Ovary (tissue), 9 donors: ENCODE results near the gene FOXO6. TPM values are rescaled to one million over a fixed set of nuclear protein-coding genes. Genes with fewer than 3 reads are reported as not detected.

ENCODE experiments used
- DNase-seq, 5 donors: peaks; one replicate each; pipeline ENCODE4 v3.0.0-alpha.2; 2019 to 2020
- H3K27ac ChIP-seq, 2 donors: fragments of 200-600 bp; one replicate each; pipeline versions ENCODE4 v1.5.1 to v1.8.0; 2019 to 2022
- H3K27me3 ChIP-seq: fragments of 200-600 bp; one replicate; pipeline ENCODE4 v1.8.0; 2022
- H3K36me3 ChIP-seq: fragments of 200-600 bp; sonication (generic); one replicate; pipeline ENCODE4 v1.5.1; 2019
- H3K4me1 ChIP-seq: one replicate; pipeline ENCODE4 v1.8.1; 2013; ENCODE audit warnings: mild to moderate bottlenecking, moderate library complexity; ENCODE audit not compliant: insufficient read depth
- H3K4me3 ChIP-seq: fragments of 200-600 bp; sonication (generic); one replicate; pipeline ENCODE4 v1.5.1; 2017
- H3K9me3 ChIP-seq, 2 donors: fragments of 200-600 bp in 1 of 2; sonication (generic) in 1 of 2; one replicate each; pipeline versions ENCODE4 v1.5.1 to v1.8.1; 2013 to 2019; ENCODE audit warnings: mild to moderate bottlenecking in 1 of 2, moderate library complexity in 1 of 2
- EP300 ChIP-seq: sonication (generic); formaldehyde crosslinking; IDR thresholded peaks from one replicate; pipeline ENCODE4 v1.6.1; 2017; ENCODE audit warnings: antibody characterized with exemption
- POLR2A ChIP-seq: fragments of 450-650 bp; IDR thresholded peaks from one replicate; pipeline ENCODE4 v1.6.1; 2017; ENCODE audit warnings: antibody characterized with exemption, mild to moderate bottlenecking, moderate library complexity
- WGBS, 3 donors: extraction: QIAGEN DNeasy Blood & Tissue Kit in 1 of 3; methylation state at CpG; one replicate each; pipeline versions ENCODE4 v1.1.5 to v1.1.7; 2013 to 2017; 5-methylcytosine and 5-hydroxymethylcytosine counted together
- intact Hi-C, 4 donors: fragments of 100-400 bp; cut with DNase I; formaldehyde crosslinking; loops; one replicate each; pipeline versions ENCODE4 v1.11.0 to v1.15.1; 2022 to 2023
- polyA plus RNA-seq, 2 donors: library from polyadenylated mRNA; stranded (reverse); fragments of 200-250 nt in 1 of 2; fragments of 350-450 nt in 1 of 2; fragmentation: Illumina TruSeq in 1 of 2; extraction: RNeasy Lipid Tissue Mini Kit (QIAGEN cat#74804) in 1 of 2; gene quantifications; one replicate each; pipeline ENCODE4 v1.2.3, GENCODE V29; 2013 to 2014
- total RNA-seq, 7 donors: library from RNA; depleted of rRNA in 2 of 7; stranded (reverse); fragments of >200 nt in 2 of 7; fragmentation: NEBNext Ultra II Directional in 3 of 7; extraction: Animal tissue kit (Norgen Biotek cat#: 25700) in 3 of 7; gene quantifications; one replicate each; pipeline versions ENCODE4 v1.1.0 to v1.2.4, GENCODE V29; 2016 to 2023
- TF ChIP-seq, protein P1 (sequence below), 3 donors: fragments of 450-650 bp in 2 of 3; fragments of 200-600 bp in 1 of 3; IDR thresholded peaks; one replicate each; pipeline versions ENCODE4 v1.5.1 to v1.8.0; 2016 to 2022; ENCODE audit warnings: antibody characterized with exemption in 3 of 3, mild to moderate bottlenecking in 1 of 3
- donor health status: DM: no; HTN: no; CAD: no; lungs with moderate emphysema.
- donor health status: DM: no; HTN: no; CAD: no.
- donor health status: Bipolar disorder and iron deficiency.
- donor health status: DM: yes; HTN: yes; CAD: no.
- donor health status: DM: no; HTN: no; CAD: no.
- donor health status: DM: yes; HTN: yes; CAD: no.

The FOXO6 gene
- total and polyA plus RNA-seq, 9 donors, result 0.90 to 18.9 (median 6.1) TPM

DNA sequence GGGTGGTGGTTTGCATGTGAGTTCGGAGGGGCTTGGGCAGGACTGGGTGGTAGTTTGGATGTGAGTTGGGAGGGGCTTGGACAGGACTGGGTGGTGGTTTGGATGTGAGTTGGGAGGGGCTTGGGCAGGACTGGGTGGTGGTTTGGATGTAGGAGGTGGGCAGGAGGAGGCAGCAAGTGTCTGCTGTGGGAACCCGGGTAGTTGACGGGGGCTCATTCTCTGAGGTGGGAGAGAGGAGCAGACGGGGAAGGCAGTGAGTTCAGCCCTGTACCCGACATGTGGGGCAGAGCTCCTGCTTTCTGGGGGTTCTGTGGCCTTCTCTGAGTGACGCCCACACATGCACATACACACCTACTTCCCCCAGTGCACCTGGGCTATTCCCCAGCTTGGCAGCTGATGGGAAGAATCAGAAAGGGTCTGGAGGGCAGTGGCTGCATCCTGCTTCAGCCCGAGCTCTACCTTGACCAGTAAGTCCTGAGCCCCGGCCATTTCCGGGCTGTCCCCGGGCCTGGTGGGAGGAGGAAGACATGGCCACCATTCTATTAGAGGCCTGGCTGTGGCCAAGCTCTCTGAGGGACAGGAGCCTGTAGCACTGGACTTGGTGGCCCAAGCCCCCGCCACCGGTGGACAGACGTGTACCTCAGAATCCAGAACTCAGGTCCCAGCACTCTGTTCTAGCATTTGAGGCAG lies 65.1 kb downstream of the FOXO6 start:
- intact Hi-C loops, result no loop called here
- 85 to 88% (median 85%) methylated on average over 13 of the region's 13 CpGs for WGBS, 3 donors
- DNase-seq, result no peak
- Histone ChIP-seq H3K27ac (no peak overlapping the region), H3K4me3 (no peak overlapping the region), H3K9me3 (no peaks in the 10 kb centered on the region), H3K36me3 (no peaks in the 10 kb centered on the region), H3K4me1 (no peaks in the 10 kb centered on the region), H3K27me3 (no peaks in the 10 kb centered on the region)
- TF ChIP-seq, protein P1, sequence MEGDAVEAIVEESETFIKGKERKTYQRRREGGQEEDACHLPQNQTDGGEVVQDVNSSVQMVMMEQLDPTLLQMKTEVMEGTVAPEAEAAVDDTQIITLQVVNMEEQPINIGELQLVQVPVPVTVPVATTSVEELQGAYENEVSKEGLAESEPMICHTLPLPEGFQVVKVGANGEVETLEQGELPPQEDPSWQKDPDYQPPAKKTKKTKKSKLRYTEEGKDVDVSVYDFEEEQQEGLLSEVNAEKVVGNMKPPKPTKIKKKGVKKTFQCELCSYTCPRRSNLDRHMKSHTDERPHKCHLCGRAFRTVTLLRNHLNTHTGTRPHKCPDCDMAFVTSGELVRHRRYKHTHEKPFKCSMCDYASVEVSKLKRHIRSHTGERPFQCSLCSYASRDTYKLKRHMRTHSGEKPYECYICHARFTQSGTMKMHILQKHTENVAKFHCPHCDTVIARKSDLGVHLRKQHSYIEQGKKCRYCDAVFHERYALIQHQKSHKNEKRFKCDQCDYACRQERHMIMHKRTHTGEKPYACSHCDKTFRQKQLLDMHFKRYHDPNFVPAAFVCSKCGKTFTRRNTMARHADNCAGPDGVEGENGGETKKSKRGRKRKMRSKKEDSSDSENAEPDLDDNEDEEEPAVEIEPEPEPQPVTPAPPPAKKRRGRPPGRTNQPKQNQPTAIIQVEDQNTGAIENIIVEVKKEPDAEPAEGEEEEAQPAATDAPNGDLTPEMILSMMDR (IDR thresholded peaks at IDR 0.05), result no peak
- TF ChIP-seq EP300 (no peak), POLR2A (no peak)

DNA sequence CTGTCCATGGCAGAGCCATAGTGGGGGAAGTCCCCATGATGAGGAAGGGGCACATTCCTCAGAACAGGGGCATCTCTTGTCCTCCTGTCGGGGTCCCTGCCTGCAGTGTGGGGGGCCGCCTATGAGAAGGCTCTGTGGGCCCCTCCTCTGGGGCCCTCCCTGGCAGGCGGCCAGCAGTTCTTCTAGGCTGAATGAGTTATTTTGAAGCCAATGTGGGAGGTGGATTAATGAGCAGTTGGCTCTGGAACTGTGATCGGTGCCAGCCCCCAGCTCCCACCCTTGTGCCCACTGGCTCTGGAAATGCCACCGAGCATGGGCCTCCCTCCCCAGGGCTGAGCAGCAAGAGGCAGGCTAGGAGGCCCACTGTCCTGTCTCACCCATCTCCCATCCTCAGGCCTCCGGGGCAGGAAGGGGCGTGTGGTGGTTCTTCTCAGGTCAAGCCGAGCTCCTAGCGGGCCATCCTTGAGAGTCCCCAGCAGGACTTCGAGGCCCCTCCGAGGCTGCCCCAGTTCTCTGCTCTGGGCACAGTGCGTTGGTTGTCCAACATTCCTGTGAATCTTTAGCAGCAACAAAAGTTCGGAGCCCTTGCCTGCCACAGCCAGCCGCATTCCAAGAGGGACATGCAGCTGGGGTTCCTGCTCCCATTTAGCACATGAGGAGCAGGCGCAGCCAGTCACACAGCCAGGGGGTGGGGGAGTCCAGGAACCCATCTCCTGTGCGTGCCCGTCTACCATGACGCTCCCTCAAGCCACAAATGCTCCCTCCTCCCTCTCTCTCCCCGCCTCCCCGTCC lies 66.1 kb downstream of the FOXO6 start:
- Histone ChIP-seq H3K27ac (no peak overlapping the region), H3K4me1 (peaks cover 3% of the 10 kb centered on the region), H3K27me3 (no peaks in the 10 kb centered on the region), H3K36me3 (no peaks in the 10 kb centered on the region), H3K4me3 (no peak overlapping the region), H3K9me3 (no peaks in the 10 kb centered on the region)
- WGBS, 3 donors, result 68 to 75% (median 73%) methylated on average over 19 to 20 of the region's 20 CpGs
- TF ChIP-seq EP300 (no peak), POLR2A (no peak)
- TF ChIP-seq, protein P1 (IDR thresholded peaks at IDR 0.05), result no peak
- no peak for DNase-seq
- intact Hi-C loops, result no loop called here

DNA sequence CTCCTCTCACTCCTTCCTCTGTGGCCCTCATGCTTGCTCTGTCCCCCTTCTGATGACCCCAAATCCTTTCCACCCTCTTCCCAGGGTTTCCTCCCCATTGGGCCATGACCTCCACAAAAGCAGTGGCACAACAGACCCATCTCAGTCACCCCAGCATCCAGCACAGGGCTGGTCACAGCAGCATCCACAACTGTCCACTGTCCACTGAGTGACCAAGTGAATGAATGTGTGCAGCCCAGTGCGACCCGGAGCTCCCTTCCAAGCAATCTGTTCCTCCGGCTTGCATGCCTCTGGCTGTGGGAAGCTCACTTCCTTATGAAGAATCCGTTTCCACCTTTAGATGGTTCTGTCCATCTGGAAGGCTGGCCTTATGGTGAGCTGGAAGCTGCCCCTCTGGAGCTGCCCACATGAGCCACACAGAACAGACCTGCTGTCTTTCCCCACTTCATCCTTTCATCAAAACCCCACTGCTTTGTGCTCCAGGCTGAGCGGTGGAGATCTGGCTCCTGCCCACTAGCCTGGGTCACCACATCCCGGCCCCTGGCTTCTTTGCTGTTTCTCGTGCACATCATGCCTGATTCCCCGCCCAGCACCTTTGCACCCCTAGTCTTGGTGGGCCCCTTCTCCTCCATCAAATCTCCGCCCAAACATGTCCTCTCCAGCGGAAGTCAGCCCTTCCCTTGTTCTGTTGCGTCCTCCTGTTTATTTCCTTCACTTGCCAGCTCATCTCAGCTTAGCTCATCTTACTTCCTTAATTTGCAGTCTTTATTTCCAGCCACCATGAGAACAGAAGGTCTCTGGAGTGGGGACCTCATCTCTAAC lies 66.9 kb downstream of the FOXO6 start:
- 90 to 95% (median 92%) methylated on average over 11 of the region's 11 CpGs for WGBS, 3 donors
- H3K4me3 ChIP-seq, result no peak overlapping the region
- intact Hi-C loops, result no loop called here
- no peaks in the 10 kb centered on the region for H3K36me3 ChIP-seq
- no peaks in the 10 kb centered on the region for H3K27me3 ChIP-seq
- no peaks in the 10 kb centered on the region for H3K9me3 ChIP-seq
- TF ChIP-seq, protein P1 (IDR thresholded peaks at IDR 0.05), result no peak
- no peak for TF ChIP-seq POLR2A
- TF ChIP-seq EP300, result no peak
- DNase-seq, result no peak
- H3K4me1 ChIP-seq, result peaks cover 11% of the 10 kb centered on the region
- no peak overlapping the region for H3K27ac ChIP-seq
